H9 (cell line): ENCODE results near the gene KIAA0825. TPM values are rescaled to one million over a fixed set of nuclear protein-coding genes. Genes with fewer than 3 reads are reported as not detected.

ENCODE experiments used
- DNase-seq: peaks from one replicate; pipeline ENCODE4 v3.0.0-alpha.2; 2017
- H2AFZ ChIP-seq: one replicate; pipeline ENCODE4 v1.6.1; 2013; ENCODE audit warnings: mild to moderate bottlenecking, low read length, control low read depth, moderate library complexity
- H2AK5ac ChIP-seq: 2 replicates; pipeline ENCODE4 v1.6.1; 2013; ENCODE audit warnings: low read length, control low read depth, mixed read lengths; ENCODE audit not compliant: insufficient read length
- H2BK120ac ChIP-seq: one replicate; pipeline ENCODE4 v1.6.1; 2013; ENCODE audit warnings: low read depth, mild to moderate bottlenecking, low read length, control low read depth, inconsistent platforms; ENCODE audit not compliant: poor library complexity, severe bottlenecking
- H2BK12ac ChIP-seq: 2 replicates; pipeline ENCODE4 v1.6.1; 2013; ENCODE audit warnings: low read length, control low read depth, mixed read lengths, low read depth; ENCODE audit not compliant: insufficient read length
- H2BK15ac ChIP-seq: 2 replicates; pipeline ENCODE4 v1.6.1; 2013; ENCODE audit warnings: low read depth, low read length, control low read depth
- H2BK20ac ChIP-seq: one replicate; pipeline ENCODE4 v1.6.1; 2013; ENCODE audit warnings: low read depth, mild to moderate bottlenecking, low read length, control low read depth, inconsistent platforms; ENCODE audit not compliant: poor library complexity, severe bottlenecking
- H2BK5ac ChIP-seq: 2 replicates; pipeline ENCODE4 v1.6.1; 2013; ENCODE audit warnings: low read length, control low read depth, mixed read lengths; ENCODE audit not compliant: insufficient read length
- H3K14ac ChIP-seq: 2 replicates; pipeline ENCODE4 v1.6.1; 2013; ENCODE audit warnings: low read length, control low read depth; ENCODE audit not compliant: insufficient read depth
- H3K18ac ChIP-seq: 2 replicates; pipeline ENCODE4 v1.6.1; 2013; ENCODE audit warnings: low read depth, mild to moderate bottlenecking, mixed read lengths, low read length, control low read depth; ENCODE audit not compliant: insufficient read length
- H3K23ac ChIP-seq: 2 replicates; pipeline ENCODE4 v1.6.1; 2013; ENCODE audit warnings: low read length, control low read depth, mixed read lengths, low read depth; ENCODE audit not compliant: insufficient read length
- H3K23me2 ChIP-seq: 2 replicates; pipeline ENCODE4 v1.6.1; 2013; ENCODE audit warnings: low read depth, mild to moderate bottlenecking, mixed read lengths, low read length, control low read depth; ENCODE audit not compliant: insufficient read length, poor library complexity, severe bottlenecking
- H3K27ac ChIP-seq: 2 replicates; pipeline ENCODE4 v1.5.1; 2013; ENCODE audit warnings: low read length, control low read depth, mixed read lengths, low read depth; ENCODE audit not compliant: insufficient read length
- H3K27me3 ChIP-seq: 2 replicates; pipeline ENCODE4 v1.6.1; 2013; ENCODE audit warnings: low read length, control low read depth, inconsistent platforms; ENCODE audit not compliant: insufficient read depth
- H3K4ac ChIP-seq: 2 replicates; pipeline ENCODE4 v1.6.1; 2013; ENCODE audit warnings: low read depth, mild to moderate bottlenecking, control low read depth, inconsistent platforms, low read length, moderate library complexity
- H3K4me1 ChIP-seq: 2 replicates; pipeline ENCODE4 v1.6.1; 2013; ENCODE audit warnings: low read length, control low read depth, inconsistent platforms; ENCODE audit not compliant: insufficient read depth
- H3K4me2 ChIP-seq: 2 replicates; pipeline ENCODE4 v1.6.1; 2013; ENCODE audit warnings: low read length, control low read depth, mixed read lengths; ENCODE audit not compliant: insufficient read length, insufficient read depth
- H3K56ac ChIP-seq: 2 replicates; pipeline ENCODE4 v1.6.1; 2013; ENCODE audit warnings: low read depth, mild to moderate bottlenecking, mixed read lengths, low read length, control low read depth; ENCODE audit not compliant: insufficient read length
- H3K79me1 ChIP-seq: 2 replicates; pipeline ENCODE4 v1.6.1; 2013; ENCODE audit warnings: low read depth, mild to moderate bottlenecking, moderate library complexity, low read length, control low read depth, inconsistent platforms; ENCODE audit not compliant: insufficient read depth, poor library complexity, severe bottlenecking
- H3K79me2 ChIP-seq: 2 replicates; pipeline ENCODE4 v1.6.1; 2013; ENCODE audit warnings: low read length, control low read depth, inconsistent platforms; ENCODE audit not compliant: insufficient read depth
- H3K9ac ChIP-seq: 2 replicates; pipeline ENCODE4 v1.6.1; 2013; ENCODE audit warnings: low read length, control low read depth, mixed read lengths; ENCODE audit not compliant: insufficient read length; ENCODE audit errors: extremely low read depth
- H3K9me3 ChIP-seq: one replicate; pipeline ENCODE4 v1.6.1; 2013; ENCODE audit warnings: low read depth, low read length, inconsistent platforms; ENCODE audit not compliant: control insufficient read depth
- H3T11ph ChIP-seq: one replicate; pipeline ENCODE4 v1.6.1; 2013; ENCODE audit warnings: mild to moderate bottlenecking, low read length, control low read depth, inconsistent platforms
- H4K20me1 ChIP-seq: one replicate; pipeline ENCODE4 v1.6.1; 2013; ENCODE audit not compliant: control insufficient read depth, insufficient read length, insufficient read depth
- H4K5ac ChIP-seq: 2 replicates; pipeline ENCODE4 v1.6.1; 2013; ENCODE audit warnings: low read depth, mild to moderate bottlenecking, mixed read lengths, low read length, control low read depth; ENCODE audit not compliant: insufficient read length
- H4K8ac ChIP-seq: replicated peaks from 2 replicates; pipeline ENCODE4 v1.6.1; 2013; ENCODE audit warnings: low read length, control low read depth, mixed read lengths, low read depth; ENCODE audit not compliant: insufficient read length
- H4K91ac ChIP-seq: 2 replicates; pipeline ENCODE4 v1.6.1; 2013; ENCODE audit warnings: low read depth, mild to moderate bottlenecking, moderate library complexity, mixed read lengths, low read length, control low read depth; ENCODE audit not compliant: insufficient read length
- H3K27ac Mint-ChIP-seq, 3 experiments: 2 replicates in 2 of 3; 3 replicates in 1 of 3; pipeline ENCODE4 v1.8.0; 2020 to 2021; ENCODE audit warnings: mixed read lengths in 3 of 3, mild to moderate bottlenecking in 1 of 3, moderate library complexity in 1 of 3
- H3K27me3 Mint-ChIP-seq: 2 replicates; pipeline ENCODE4 v1.8.0; 2021; ENCODE audit warnings: low read depth, mild to moderate bottlenecking, moderate library complexity, mixed read lengths
- H3K36me3 Mint-ChIP-seq, 3 experiments: 2 replicates in 2 of 3; 3 replicates in 1 of 3; pipeline ENCODE4 v1.8.0; 2020 to 2021; ENCODE audit warnings: low read depth in 3 of 3, mixed read lengths in 3 of 3; ENCODE audit not compliant: insufficient read depth in 1 of 3
- H3K4me1 Mint-ChIP-seq, 2 experiments: 2 replicates each; pipeline ENCODE4 v1.8.0; 2020; ENCODE audit warnings: mixed read lengths in 2 of 2
- H3K4me3 Mint-ChIP-seq, 2 experiments: 2 replicates in 1 of 2; 3 replicates in 1 of 2; pipeline ENCODE4 v1.8.0; 2020 to 2021; ENCODE audit warnings: mild to moderate bottlenecking in 2 of 2, mixed read lengths in 2 of 2, moderate library complexity in 1 of 2
- H3K9me3 Mint-ChIP-seq, 2 experiments: 2 replicates in 1 of 2; 3 replicates in 1 of 2; pipeline ENCODE4 v1.8.0; 2020; ENCODE audit warnings: mild to moderate bottlenecking in 2 of 2, mixed read lengths in 2 of 2, moderate library complexity in 1 of 2
- CTCF ChIP-seq: fragments of 200-600 bp; sonication (generic); conservative IDR thresholded peaks from 3 replicates; pipeline ENCODE4 v1.8.0; 2021; ENCODE audit warnings: antibody characterized with exemption, mild to moderate bottlenecking
- WGBS: extraction: QIAGEN DNeasy Blood & Tissue Kit; methylation state at CpG from one replicate; pipeline ENCODE4 v1.1.7; 2013; ENCODE audit warnings: missing lambda C conversion rate, low lambda C conversion rate, mixed read lengths; ENCODE audit not compliant: insufficient read length; ENCODE audit errors: extremely low coverage; 5-methylcytosine and 5-hydroxymethylcytosine counted together
- total RNA-seq: library from RNA; stranded (reverse); gene quantifications from 2 replicates; pipeline ENCODE4 v1.2.1, GENCODE V29; 2021

Gene KIAA0825
- total RNA-seq, 1 experiment from 2014 or later = 1.8 TPM

GRCh38 chr5:94174748-94175411, 443.5 kb downstream of the KIAA0825 start:
- no peak overlapping the region for H2AK5ac ChIP-seq
- H3K23ac ChIP-seq = no peak overlapping the region
- H3K4me1 ChIP-seq = no peaks in the 10 kb centered on the region
- TF ChIP-seq CTCF = no peak
- no peaks in the 10 kb centered on the region for H3K79me1 ChIP-seq
- no peak overlapping the region for H2BK20ac ChIP-seq
- no peak overlapping the region for H2BK15ac ChIP-seq
- WGBS = no CpG with 5 or more reads among the region's 2 CpGs
- H4K8ac ChIP-seq = no peak overlapping the region
- H3K14ac ChIP-seq = no peak overlapping the region
- H3K27ac ChIP-seq = no peak overlapping the region
- Mint-ChIP-seq H3K27me3 (no peaks in the 10 kb centered on the region), H3K36me3 (peaks cover 10 to 18% (median 16%) of the 10 kb centered on the region in 3 experiments), H3K27ac (no peak overlapping the region), H3K9me3 (peaks cover 0 to 4% of the 10 kb centered on the region in 2 experiments; a peak in 2 of 5 replicates), H3K4me3 (no peak overlapping the region), H3K4me1 (peaks cover 18 to 23% of the 10 kb centered on the region in 2 experiments)
- no peak overlapping the region for H2AFZ ChIP-seq
- H2BK12ac ChIP-seq = no peak overlapping the region
- H4K5ac ChIP-seq = no peak overlapping the region
- H3K79me2 ChIP-seq = 0 out of 2 replicates have a peak, but pooled peaks cover 1% of the 10 kb centered on the region
- H2BK120ac ChIP-seq = no peak overlapping the region
- H2BK5ac ChIP-seq = no peak overlapping the region
- H3K56ac ChIP-seq = no peak overlapping the region
- no peaks in the 10 kb centered on the region for H3K23me2 ChIP-seq
- H3K9me3 ChIP-seq = no peaks in the 10 kb centered on the region
- no peak overlapping the region for H3K4ac ChIP-seq
- no peak overlapping the region for H4K91ac ChIP-seq
- H3K9ac ChIP-seq = no peak overlapping the region
- H3T11ph ChIP-seq = no peak overlapping the region
- H3K27me3 ChIP-seq = no peaks in the 10 kb centered on the region
- H3K4me2 ChIP-seq = no peak overlapping the region
- no peak overlapping the region for H3K18ac ChIP-seq
- DNase-seq = no peak
- no peaks in the 10 kb centered on the region for H4K20me1 ChIP-seq
